AG04450 (cell line): Measurements from ENCODE around the gene SOAT1. TPM values are rescaled to one million over a fixed set of nuclear protein-coding genes. Genes with fewer than 3 reads are reported as not detected.

Experiments used
- polyA plus RNA-seq: library from polyadenylated mRNA; depleted of rRNA; stranded (reverse); fragments of >200 nt; gene quantifications from 2 replicates; pipeline ENCODE4 v1.2.3, GENCODE V29; 2011; rRNA removed
- small RNA-seq: library from RNA; depleted of rRNA; stranded (forward); fragments of <200 nt; gene quantifications from one replicate; pipeline ENCODE3, GENCODE V24; 2012; ENCODE audit warnings: low read depth; ENCODE audit not compliant: insufficient read length

Gene SOAT1
- polyA plus RNA-seq, 1 experiment, result 54.2 TPM

Small RNA genes within 50 kb of the gene (small RNA-seq; reads per million reads assigned to genes)
- gene AL512326.2, result not detected

Other genes with a start within 250 kb of the SOAT1 start
- 16.8 and 25.4 TPM in 2 replicates for gene TOR3A, start 211.7 kb upstream of the SOAT1 start, polyA plus RNA-seq
- 13.9 and 19.2 TPM in 2 replicates for gene ABL2, start 64.1 kb upstream of the SOAT1 start, polyA plus RNA-seq
- 0.27 TPM in 1 of 2 replicates, not detected in the other for gene AXDND1, start 72.2 kb downstream of the SOAT1 start, polyA plus RNA-seq